GM21717 (cell line): ENCODE data around the gene TBCA.

Experiments
- ATAC-seq: cut with Tn5 transposase; IDR thresholded peaks from one replicate; pipeline ENCODE4 v1.9.1; 2021; ENCODE audit warnings: mild to moderate bottlenecking, moderate library complexity; ENCODE audit not compliant: unreplicated experiment

Gene TBCA

DNA sequence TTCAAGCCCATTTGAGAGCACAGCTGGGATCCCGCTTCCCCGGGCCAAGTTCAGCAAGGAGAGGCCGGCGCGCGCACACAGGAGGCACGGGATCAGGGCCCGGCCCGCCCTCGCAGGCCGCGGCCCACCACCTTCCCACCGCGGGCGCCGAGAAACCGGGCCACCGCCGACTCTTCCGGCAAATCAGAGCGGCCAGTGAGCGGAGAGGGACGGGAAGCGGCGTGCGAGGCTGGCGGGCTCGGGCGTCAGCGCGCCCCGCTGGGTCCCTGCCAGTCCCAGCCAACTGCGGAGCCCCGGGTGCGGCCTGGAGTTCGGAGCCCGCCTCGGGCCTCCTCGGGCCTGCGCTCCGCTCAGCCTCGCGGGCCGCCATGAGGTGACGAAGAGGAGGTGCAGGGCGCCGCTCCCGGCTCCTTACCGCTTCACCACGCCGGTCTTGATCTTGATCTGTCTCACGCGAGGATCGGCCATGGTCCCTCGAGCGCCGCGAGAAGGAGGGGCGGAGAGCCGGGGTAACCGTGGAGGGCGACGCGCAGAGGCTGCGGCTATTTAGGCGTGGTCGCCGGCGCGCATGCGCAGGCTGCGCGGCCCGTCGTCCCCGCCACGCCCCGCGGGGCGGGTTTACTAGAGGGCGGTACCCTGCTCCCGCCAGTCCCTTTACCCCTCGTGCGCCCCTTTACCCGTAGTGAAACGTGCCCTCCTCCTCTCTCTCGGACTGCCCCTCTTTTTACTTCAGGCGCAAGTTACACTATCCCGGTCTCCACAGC, at the start of gene TBCA:
Gene TBCA (minus strand): TSS at position 550 of the 764 bp plus-strand sequence. CDS start 82 bp downstream, at position 468.
- ATAC-seq, result peak; percentile 93

- ATAC-seq, result no peak
Measured at GRCh38 chr5:77824981-77825380, 48.8 kb upstream of the TBCA start.

GRCh38 chr5:77816686-77817085, 40.5 kb upstream of the TBCA start:
- no peak for ATAC-seq

- no peak for ATAC-seq
Measured at GRCh38 chr5:77812926-77813589, 36.9 kb upstream of the TBCA start.

- no peak for ATAC-seq
Measured at GRCh38 chr5:77806213-77806843, 30.2 kb upstream of the TBCA start.

DNA sequence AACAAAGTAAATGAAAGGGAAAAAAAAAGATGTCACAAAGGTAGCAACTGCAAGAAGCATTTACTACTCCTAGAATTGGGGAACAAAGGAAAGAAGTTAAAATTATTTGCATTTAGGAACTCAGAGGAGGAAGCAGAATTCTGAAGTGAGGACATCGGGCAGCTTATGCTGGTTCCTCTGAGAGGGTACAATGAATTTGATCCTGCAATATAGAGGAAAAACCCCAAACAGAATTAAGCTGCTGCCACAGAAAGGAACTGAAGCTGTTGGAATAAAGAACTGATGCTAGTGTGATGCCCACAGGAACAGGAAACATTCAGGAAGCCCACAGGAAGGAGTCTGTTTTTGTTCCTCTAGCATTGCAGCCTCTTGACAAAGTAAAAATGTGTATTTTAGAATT, 22.3 kb upstream of the TBCA start:
- no peak for ATAC-seq

DNA sequence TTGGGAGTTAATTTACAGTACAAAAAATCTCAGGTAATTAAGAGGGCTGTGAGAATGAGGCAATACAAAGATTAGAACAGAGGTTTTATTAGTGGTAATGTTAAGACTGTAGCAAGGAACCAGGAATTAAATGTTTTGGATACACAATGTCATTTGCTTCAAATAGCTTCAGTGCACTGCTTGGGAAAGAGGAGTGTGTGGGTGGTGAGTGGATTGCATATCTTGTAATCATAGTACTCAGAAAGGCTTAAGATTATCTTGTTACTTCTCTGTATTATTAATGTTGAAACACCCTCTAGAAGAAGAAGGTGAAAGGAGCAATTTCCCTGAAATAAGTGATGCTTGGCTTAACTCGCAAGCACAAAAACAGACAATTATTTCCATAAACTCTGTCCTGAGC, 21.0 kb upstream of the TBCA start:
- no peak for ATAC-seq

DNA sequence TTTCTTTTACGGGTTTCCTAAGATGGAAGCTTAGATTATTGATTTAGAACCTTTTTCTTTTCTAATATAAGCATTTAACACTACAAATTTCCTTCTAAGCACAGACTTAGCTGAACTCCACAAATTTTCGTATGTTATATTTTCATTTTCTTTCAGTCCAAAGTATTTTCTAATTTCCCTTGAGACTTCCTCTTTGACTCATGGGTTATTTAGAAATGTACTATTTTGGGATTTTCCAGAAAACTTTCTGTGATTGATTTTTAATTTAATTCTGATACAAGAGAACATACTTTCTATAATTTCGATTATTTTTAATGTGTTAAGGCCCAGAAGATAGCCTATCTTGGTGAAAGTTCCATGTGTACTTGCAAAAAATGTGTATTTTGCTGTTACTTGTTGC, 19.7 kb upstream of the TBCA start:
- ATAC-seq, result no peak

- no peak for ATAC-seq
Measured at GRCh38 chr5:77795268-77795667, 19.1 kb upstream of the TBCA start.

DNA sequence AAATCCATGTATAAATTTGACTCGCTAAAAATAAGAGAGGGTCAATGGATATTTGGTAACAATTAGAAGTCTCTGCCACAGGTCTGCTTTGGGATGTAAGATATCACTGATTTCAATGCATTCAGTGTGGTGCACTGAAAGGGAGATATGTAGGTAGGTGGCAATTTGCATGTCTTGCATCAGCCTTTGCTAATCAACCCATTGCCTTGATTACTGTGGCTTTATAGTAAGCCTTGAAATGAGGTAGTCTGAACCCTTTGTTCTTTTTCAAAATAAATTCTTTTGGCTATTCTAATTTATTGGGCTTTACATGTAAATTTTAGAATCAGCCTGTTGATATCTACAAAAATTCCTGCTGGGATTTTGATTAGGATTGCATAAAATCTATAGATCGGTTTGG, 15.8 kb upstream of the TBCA start:
- ATAC-seq, result no peak

DNA sequence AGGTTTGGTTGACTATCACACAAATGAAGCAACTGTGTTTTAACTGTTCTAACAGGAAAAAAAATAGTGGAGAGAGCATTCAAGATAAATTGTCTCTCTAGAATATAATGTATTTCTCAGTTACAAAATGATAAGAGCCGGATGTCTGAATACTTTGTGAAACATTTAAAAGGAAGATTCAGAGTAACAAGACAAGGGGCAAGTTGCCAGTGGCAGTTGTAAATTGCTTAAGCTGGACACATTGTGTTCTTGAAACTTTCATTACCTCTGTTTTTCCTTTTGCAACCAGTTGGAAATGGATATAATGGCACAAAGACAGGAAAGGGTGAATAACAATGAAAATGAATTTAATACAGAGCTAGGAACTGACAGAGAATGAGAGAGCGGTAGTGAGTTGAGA, 15.2 kb upstream of the TBCA start:
- no peak for ATAC-seq

DNA sequence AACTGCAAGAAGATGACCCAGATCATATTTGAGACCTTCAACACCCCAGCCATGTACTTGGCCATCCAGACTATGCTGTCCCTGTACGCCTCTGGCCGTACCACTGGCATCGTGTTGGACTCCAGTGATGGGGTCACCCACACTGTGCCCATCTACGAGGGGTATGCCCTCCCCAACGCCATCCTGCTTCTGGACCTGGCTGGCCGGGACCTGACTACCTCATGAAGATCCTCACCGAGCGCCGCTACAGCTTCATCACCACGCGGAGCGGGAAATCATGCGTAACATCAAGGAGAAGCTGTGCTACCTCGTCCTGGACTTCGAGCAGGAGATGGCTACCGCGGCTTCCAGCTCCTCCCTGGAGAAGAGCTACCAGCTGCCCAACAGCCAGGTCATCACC, 9.1 kb upstream of the TBCA start:
- no peak for ATAC-seq

- ATAC-seq, result no peak
Measured at GRCh38 chr5:77784735-77785134, 8.6 kb upstream of the TBCA start.

- no peak for ATAC-seq
Measured at GRCh38 chr5:77781076-77781475, 4.9 kb upstream of the TBCA start.

DNA sequence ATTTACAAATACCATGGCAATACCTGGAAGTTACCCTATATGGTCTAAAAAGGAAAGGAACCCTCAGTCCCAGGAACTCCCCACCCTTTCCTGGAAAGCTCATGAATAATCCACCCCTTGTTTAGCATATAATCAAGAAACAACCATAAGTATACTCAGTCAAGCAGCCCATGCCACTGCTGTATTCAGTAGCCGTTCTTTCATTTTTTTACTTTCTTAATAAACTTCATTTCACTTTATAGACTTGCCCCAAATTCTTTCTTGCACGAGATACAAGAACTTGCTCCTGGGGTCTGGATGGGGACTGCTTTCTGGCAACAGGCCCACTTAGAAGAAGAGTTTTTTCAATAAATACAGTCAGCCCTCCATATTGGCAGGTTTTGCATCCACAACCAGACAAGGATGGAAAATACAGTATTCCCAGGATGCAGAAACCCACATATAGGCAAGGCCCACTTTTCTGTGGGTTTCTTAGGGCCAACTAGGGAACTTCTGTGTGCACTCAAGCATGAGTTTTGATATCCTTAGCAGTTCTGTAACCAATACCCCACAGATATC, 2.8 kb upstream of the TBCA start:
- no peak for ATAC-seq

GRCh38 chr5:77778398-77778797, 2.3 kb upstream of the TBCA start:
- no peak for ATAC-seq

DNA sequence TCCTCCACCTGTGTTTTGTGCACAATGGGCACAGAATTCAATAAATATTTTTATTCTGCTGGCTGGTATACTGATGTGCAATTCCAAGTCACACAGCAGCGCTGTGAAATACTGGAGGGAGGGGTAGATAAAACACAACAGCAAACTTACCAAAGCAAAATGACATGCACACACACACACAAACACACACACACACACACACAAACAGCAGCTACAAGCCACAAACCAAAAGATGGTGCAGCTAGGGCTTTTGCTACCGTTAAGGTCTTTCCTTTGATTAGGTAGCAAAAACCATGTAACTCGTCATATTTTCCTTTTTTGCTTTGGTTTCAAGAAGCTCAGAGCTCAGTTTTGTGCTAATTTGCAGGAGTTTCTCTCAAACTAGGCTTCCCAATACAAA, 1.8 kb upstream of the TBCA start:
- no peak for ATAC-seq

DNA sequence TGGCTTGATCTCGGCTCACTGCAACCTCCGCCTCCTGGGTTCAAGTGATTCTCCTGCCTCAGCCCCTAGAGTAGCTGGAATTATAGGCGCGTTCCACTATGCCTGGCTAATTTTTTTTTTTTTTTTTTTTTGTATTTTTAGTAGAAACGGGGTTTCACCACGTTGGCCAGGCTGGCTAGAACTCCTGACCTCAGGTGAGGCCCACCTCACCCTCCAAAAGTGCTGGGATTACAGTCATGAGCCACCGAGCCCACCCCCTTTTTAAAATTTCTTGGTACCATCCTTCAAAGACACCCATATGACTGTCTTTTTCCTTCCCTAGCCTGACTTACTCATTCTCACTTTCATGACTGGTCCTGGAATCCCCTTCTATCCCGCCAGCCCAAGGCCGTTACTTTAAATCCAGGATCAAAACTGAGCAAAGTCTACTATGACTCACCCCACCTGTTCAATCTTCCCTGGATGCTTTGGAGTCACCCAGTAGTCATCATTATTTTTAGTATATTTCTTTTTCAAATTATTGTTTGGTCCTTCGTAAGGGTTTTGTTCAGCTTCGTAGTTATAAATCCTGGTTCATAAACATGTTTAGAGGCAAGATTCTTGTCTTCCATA, 1.2 kb upstream of the TBCA start:
- ATAC-seq, result no peak

- ATAC-seq, result peak; percentile 9
Measured at GRCh38 chr5:77776554-77777206, 541 bp upstream of the TBCA start.

DNA sequence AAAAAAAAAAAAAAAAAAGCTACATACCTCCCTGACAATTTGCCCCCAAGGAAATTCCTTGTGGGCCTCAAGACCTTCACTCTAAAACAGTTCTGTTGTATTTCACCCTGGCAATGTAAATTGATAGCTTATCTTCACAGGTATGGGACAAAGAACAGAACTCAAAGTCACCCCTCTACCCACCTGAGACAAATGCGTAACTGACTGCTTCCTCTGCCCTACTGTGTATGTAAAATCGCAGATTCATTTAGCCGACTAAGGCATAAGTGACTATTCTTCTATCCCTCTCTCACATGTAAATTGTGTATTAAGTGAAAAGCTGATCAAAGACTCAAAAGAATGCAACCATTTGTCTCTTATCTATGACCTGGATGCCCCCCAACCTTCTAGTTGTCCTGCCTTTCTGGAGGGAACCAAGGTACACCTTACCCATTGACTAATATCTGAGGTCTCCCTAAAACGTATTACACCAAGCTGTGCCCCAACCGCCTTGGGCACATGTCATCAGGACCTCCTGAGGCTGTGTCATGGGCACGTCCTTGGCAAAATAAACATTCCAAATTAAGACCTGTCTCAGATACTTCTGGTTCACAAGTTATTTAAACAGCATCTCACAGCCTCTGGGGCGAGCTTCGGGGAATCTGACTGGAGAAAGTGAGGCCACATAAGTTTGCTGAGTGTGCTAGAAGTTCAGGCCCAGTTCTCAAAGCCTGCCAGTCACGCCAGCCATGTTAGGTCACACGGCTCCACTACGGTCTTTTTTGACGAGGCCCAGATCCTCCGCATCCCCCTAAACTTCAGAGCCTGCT, 954 bp downstream of the TBCA start:
- peak; percentile 23 for ATAC-seq
